Mesothelial cell of epicardium (in vitro differentiated cells): ENCODE measurements around the gene CAST. TPM values are rescaled to one million over a fixed set of nuclear protein-coding genes. Genes with fewer than 3 reads are reported as not detected.

ENCODE experiments used
- DNase-seq, 2 experiments: peaks; one replicate each; pipeline ENCODE4 v3.0.0; 2021; ENCODE audit warnings: low spot score in 2 of 2; ENCODE audit not compliant: unreplicated experiment in 2 of 2
- H3K27ac Mint-ChIP-seq: 2 replicates; pipeline ENCODE4 v1.8.0; 2021; ENCODE audit warnings: mixed read lengths
- H3K27me3 Mint-ChIP-seq: 2 replicates; pipeline ENCODE4 v1.8.0; 2021; ENCODE audit warnings: low read depth, mixed read lengths
- H3K36me3 Mint-ChIP-seq: 2 replicates; pipeline ENCODE4 v1.8.0; 2021; ENCODE audit warnings: mixed read lengths
- H3K4me1 Mint-ChIP-seq: 2 replicates; pipeline ENCODE4 v1.8.0; 2021; ENCODE audit warnings: mixed read lengths
- H3K4me3 Mint-ChIP-seq: 2 replicates; pipeline ENCODE4 v1.8.0; 2021; ENCODE audit warnings: mild to moderate bottlenecking, moderate library complexity, mixed read lengths
- H3K9me3 Mint-ChIP-seq: 2 replicates; pipeline ENCODE4 v1.8.0; 2021; ENCODE audit warnings: mixed read lengths
- total RNA-seq: library from RNA; stranded (reverse); gene quantifications from 3 replicates; pipeline ENCODE4 v1.2.1, GENCODE V29; 2021
- TF ChIP-seq, protein P1 (sequence below): fragments of 200-600 bp; sonication (generic); IDR thresholded peaks from one replicate; pipeline ENCODE4 v1.5.0; 2021; ENCODE audit warnings: antibody characterized with exemption; ENCODE audit not compliant: unreplicated experiment

The CAST gene
- total RNA-seq, 1 donor from 2014 or later = 132 TPM

DNA sequence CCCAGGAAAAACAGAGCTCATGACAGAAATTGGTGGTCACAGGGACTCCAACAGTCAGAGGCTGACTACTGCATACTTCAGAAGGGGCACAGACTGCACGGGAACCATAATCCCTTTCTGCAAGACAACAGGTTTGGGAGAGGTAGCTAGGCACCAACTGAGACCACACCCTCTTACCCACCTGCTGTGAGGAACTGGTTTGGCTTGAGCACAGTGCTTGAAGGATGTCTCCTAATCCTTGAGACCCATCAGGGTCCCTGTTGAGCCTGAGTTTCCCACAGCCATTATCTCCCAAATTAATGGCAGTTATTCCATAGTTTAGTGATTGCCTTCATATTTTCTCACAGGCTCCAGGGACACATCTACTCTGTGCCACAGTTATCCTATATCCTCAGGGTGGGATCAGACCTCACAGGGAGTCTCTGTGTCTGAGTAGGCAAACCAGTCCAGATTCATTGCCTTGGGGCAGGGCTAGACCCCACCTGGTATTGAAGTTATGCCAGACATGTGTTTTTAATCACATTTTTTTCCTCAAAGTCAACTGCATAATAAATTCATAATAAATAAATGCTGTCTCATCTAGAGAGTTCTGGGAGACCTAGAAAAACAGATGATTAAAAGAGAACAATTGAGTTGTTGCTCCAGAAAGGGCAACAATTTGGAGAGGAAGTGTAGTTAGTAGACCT, 9.3 kb upstream of the CAST start:
- H3K9me3 Mint-ChIP-seq = no peaks in the 10 kb centered on the region
- H3K36me3 Mint-ChIP-seq = no peaks in the 10 kb centered on the region
- peaks cover 75% of the 10 kb centered on the region for H3K4me1 Mint-ChIP-seq
- H3K27ac Mint-ChIP-seq = peak overlapping the region; percentile 75
- TF ChIP-seq, protein P1, sequence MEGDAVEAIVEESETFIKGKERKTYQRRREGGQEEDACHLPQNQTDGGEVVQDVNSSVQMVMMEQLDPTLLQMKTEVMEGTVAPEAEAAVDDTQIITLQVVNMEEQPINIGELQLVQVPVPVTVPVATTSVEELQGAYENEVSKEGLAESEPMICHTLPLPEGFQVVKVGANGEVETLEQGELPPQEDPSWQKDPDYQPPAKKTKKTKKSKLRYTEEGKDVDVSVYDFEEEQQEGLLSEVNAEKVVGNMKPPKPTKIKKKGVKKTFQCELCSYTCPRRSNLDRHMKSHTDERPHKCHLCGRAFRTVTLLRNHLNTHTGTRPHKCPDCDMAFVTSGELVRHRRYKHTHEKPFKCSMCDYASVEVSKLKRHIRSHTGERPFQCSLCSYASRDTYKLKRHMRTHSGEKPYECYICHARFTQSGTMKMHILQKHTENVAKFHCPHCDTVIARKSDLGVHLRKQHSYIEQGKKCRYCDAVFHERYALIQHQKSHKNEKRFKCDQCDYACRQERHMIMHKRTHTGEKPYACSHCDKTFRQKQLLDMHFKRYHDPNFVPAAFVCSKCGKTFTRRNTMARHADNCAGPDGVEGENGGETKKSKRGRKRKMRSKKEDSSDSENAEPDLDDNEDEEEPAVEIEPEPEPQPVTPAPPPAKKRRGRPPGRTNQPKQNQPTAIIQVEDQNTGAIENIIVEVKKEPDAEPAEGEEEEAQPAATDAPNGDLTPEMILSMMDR = no peak
- H3K4me3 Mint-ChIP-seq = no peak overlapping the region
- H3K27me3 Mint-ChIP-seq = no peaks in the 10 kb centered on the region
- DNase-seq = peak; percentile 34 to 66

DNA sequence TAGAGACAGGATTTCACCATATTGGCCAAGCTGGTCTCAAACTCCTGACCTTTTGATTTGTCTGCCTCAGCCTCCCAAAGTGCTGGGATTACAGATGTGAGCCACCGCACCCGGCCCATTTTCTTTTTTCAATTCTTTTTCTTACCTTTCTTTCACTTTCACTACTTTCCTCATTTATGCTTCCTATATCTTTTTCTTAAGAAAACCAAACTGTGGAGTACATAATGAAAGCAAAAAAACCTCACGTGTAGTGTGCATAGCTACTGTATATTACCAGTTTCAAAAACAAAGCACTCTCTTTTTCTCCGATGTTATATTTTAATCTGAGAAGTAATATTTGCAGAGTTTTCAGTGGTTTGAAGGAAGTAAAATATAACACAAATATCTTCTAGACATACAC, 8.0 kb upstream of the CAST start:
- H3K36me3 Mint-ChIP-seq = no peaks in the 10 kb centered on the region
- H3K4me1 Mint-ChIP-seq = peaks cover 67% of the 10 kb centered on the region
- no peak overlapping the region for H3K27ac Mint-ChIP-seq

DNA sequence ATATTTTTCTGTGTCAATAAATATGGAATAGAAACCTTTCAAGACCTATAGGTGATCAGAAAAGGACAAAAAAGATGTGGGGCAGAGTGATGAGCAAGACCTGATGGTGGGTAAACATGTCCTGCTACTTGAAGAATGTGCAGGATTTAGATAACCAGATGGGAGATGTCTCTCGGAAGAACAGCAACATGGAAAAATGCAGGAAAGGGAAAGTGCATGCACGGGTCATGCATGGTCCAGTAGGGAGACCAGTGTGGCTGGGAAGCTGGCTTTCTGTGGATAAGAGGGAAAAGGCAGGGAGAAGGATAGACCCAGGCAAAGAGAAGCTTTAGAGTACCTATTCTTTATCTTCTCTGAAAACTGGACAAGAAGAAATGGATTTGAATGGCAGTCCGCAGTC, 7.1 kb upstream of the CAST start:
- H3K36me3 Mint-ChIP-seq = no peaks in the 10 kb centered on the region
- no peak for DNase-seq
- no peaks in the 10 kb centered on the region for H3K9me3 Mint-ChIP-seq
- TF ChIP-seq, protein P1 = no peak
- peaks cover 60% of the 10 kb centered on the region for H3K4me1 Mint-ChIP-seq
- H3K27me3 Mint-ChIP-seq = no peaks in the 10 kb centered on the region
- H3K27ac Mint-ChIP-seq = peak overlapping the region; percentile 13
- no peak overlapping the region for H3K4me3 Mint-ChIP-seq

More for the DNA sequence above, 8.0 kb upstream of the CAST start:
- Mint-ChIP-seq H3K9me3 (no peaks in the 10 kb centered on the region), H3K27me3 (no peaks in the 10 kb centered on the region), H3K4me3 (no peak overlapping the region)
- DNase-seq = no peak
- TF ChIP-seq, protein P1 = no peak

DNA sequence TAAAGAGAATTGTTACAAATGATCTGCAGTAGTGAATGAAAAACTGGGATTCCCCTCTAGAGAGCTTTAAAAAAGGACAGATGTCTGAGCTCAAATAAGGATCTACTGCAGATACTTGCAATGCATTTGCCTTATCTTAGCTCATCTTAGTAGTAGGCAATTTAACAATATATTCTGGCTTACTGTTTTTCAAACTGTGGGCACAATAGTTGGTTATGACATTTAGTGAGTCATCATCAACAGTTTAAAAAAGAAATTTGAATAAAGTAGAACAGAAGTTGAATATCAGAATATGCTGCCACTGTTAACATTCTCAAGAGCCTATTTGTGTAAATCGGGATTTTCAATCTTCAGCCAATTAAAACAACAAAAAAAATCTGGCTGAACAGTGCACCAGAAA, 6.7 kb upstream of the CAST start:
- H3K4me3 Mint-ChIP-seq = no peak overlapping the region
- H3K36me3 Mint-ChIP-seq = no peaks in the 10 kb centered on the region
- DNase-seq = no peak
- no peaks in the 10 kb centered on the region for H3K9me3 Mint-ChIP-seq
- no peaks in the 10 kb centered on the region for H3K27me3 Mint-ChIP-seq
- no peak overlapping the region for H3K27ac Mint-ChIP-seq
- H3K4me1 Mint-ChIP-seq = peaks cover 57% of the 10 kb centered on the region
- TF ChIP-seq, protein P1 = no peak

DNA sequence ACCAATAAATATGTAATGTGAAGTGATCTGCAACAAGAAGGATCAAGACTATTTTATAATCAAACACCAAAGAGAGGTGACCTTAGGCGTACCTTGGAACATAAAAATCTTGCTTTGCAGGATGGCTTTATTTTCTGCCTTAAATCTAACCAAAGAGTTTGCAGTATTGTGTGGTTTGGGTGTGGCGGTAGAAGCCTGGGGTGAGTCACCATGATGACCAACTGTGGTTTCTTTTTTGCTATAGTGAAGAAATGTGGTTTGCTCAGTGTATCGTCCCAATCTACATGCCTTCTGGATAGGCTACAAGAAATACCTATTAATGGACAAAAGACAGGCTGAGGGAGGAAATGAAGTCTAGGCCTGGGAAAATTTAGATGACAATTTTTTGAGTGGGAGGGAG, 5.1 kb upstream of the CAST start:
- TF ChIP-seq, protein P1 = no peak
- Mint-ChIP-seq H3K4me3 (no peak overlapping the region), H3K27ac (no peak overlapping the region), H3K36me3 (no peaks in the 10 kb centered on the region), H3K9me3 (no peaks in the 10 kb centered on the region), H3K27me3 (peaks cover 2% of the 10 kb centered on the region), H3K4me1 (peaks cover 51% of the 10 kb centered on the region)
- no peak for DNase-seq
